ENCODE results near the gene PARD6B. TPM values are rescaled to one million over a fixed set of nuclear protein-coding genes. Genes with fewer than 3 reads are reported as not detected.
A peak's percentile ranks its signal among the peaks of the same experiment; 100 is the strongest.

Gene PARD6B
- total RNA-seq, 4 donors from 2014 or later: 0.72 to 15.3 (median 2.3) TPM

- Histone ChIP-seq H3K4me3 (no peak overlapping the region), H3K4me1 (peaks cover 0 to 3% of the 10 kb centered on the region in 2 donors), H3K27me3 (no peaks in the 10 kb centered on the region), H3K9me3 (no peaks in the 10 kb centered on the region), H3K36me3 (no peaks in the 10 kb centered on the region), H3K27ac (no peak overlapping the region)
- TF ChIP-seq POLR2A (IDR thresholded peaks at IDR 0.05) (no peak), CTCF (IDR thresholded peaks at IDR 0.05 in 4 of 5, conservative IDR thresholded peaks at IDR 0.05 in 1 of 5) (no peak)
- in situ Hi-C loops (cut with MboI; ENCODE audit: low sequenced_read_pairs in 4 of 4): loop anchor here in 1 of 4 donors (25.0 kb wide), 1 partner anchor 569 kb away; the partner anchor contains the start of gene CEBPB
- intact Hi-C loops (cut with DNase I; ENCODE audit: low total_unique reads): no loop called here
- ATAC-seq (no peak), DNase-seq (no peak)
Measured at GRCh38 chr20:50756447-50756846, 25.1 kb downstream of the PARD6B start.

- ATAC-seq (no peak), DNase-seq (no peak)
- no peak overlapping the region for H3K27ac ChIP-seq
- no peaks in the 10 kb centered on the region for H3K36me3 ChIP-seq
- no peaks in the 10 kb centered on the region for H3K9me3 ChIP-seq
- in situ Hi-C loops (cut with MboI; ENCODE audit: low sequenced_read_pairs in 4 of 4) (loop anchor here in 1 of 4 donors (25.0 kb wide), 1 partner anchor 571 kb away; the partner anchor contains the start of gene CEBPB), intact Hi-C loops (cut with DNase I; ENCODE audit: low total_unique reads) (no loop called here)
- TF ChIP-seq POLR2A (IDR thresholded peaks at IDR 0.05) (no peak), CTCF (IDR thresholded peaks at IDR 0.05 in 4 of 5, conservative IDR thresholded peaks at IDR 0.05 in 1 of 5) (no peak)
- no peaks in the 10 kb centered on the region for H3K27me3 ChIP-seq
- H3K4me1 ChIP-seq: peaks cover 14 to 23% of the 10 kb centered on the region in 2 donors
- H3K4me3 ChIP-seq: no peak overlapping the region
Measured at GRCh38 chr20:50758469-50758868, 27.1 kb downstream of the PARD6B start.

- ATAC-seq: no peak
- in situ Hi-C loops (cut with MboI; ENCODE audit: low sequenced_read_pairs in 4 of 4): loop anchor here in 1 of 4 donors (25.0 kb wide), 1 partner anchor 572 kb away; the partner anchor contains the start of gene CEBPB
- Histone ChIP-seq H3K27ac (no peak overlapping the region), H3K4me1 (peaks cover 16 to 27% of the 10 kb centered on the region in 2 donors), H3K27me3 (no peaks in the 10 kb centered on the region), H3K36me3 (no peaks in the 10 kb centered on the region), H3K9me3 (no peaks in the 10 kb centered on the region), H3K4me3 (no peak overlapping the region)
- intact Hi-C loops (cut with DNase I; ENCODE audit: low total_unique reads): no loop called here
- no peak for DNase-seq
- no peak for TF ChIP-seq POLR2A (IDR thresholded peaks at IDR 0.05)
- TF ChIP-seq CTCF (IDR thresholded peaks at IDR 0.05 in 4 of 5, conservative IDR thresholded peaks at IDR 0.05 in 1 of 5): no peak
Measured at GRCh38 chr20:50758992-50759391, 27.6 kb downstream of the PARD6B start.

GRCh38 chr20:50759678-50760077 lies 28.3 kb downstream of the PARD6B start:
- intact Hi-C loops (cut with DNase I; ENCODE audit: low total_unique reads): no loop called here
- Histone ChIP-seq H3K27me3 (no peaks in the 10 kb centered on the region), H3K36me3 (no peaks in the 10 kb centered on the region), H3K27ac (no peak overlapping the region), H3K4me1 (peaks cover 16 to 30% of the 10 kb centered on the region in 2 donors), H3K9me3 (no peaks in the 10 kb centered on the region), H3K4me3 (no peak overlapping the region)
- DNase-seq: no peak
- TF ChIP-seq CTCF (IDR thresholded peaks at IDR 0.05 in 4 of 5, conservative IDR thresholded peaks at IDR 0.05 in 1 of 5) (no peak), POLR2A (IDR thresholded peaks at IDR 0.05) (no peak)
- in situ Hi-C loops (cut with MboI; ENCODE audit: low sequenced_read_pairs in 4 of 4): loop anchor here in 1 of 4 donors (25.0 kb wide), 1 partner anchor 572 kb away; the partner anchor contains the start of gene CEBPB
- ATAC-seq: no peak

- DNase-seq (no peak), ATAC-seq (no peak)
- Histone ChIP-seq H3K27ac (peak overlapping the region; percentile 81 to 90 (median 86)), H3K9me3 (no peaks in the 10 kb centered on the region), H3K4me1 (peaks cover 22 to 36% of the 10 kb centered on the region in 2 donors), H3K27me3 (no peaks in the 10 kb centered on the region), H3K36me3 (no peaks in the 10 kb centered on the region), H3K4me3 (no peak overlapping the region)
- in situ Hi-C loops (cut with MboI; ENCODE audit: low sequenced_read_pairs in 4 of 4): loop anchor here in 1 of 4 donors (25.0 kb wide), 1 partner anchor 575 kb away; the partner anchor contains the start of gene CEBPB
- intact Hi-C loops (cut with DNase I; ENCODE audit: low total_unique reads): no loop called here
- TF ChIP-seq POLR2A (IDR thresholded peaks at IDR 0.05): no peak
- no peak for TF ChIP-seq CTCF (IDR thresholded peaks at IDR 0.05 in 4 of 5, conservative IDR thresholded peaks at IDR 0.05 in 1 of 5)
Measured at GRCh38 chr20:50762045-50762422, 30.7 kb downstream of the PARD6B start.

All from gastrocnemius medialis (tissue), 4 donors.